Neural progenitor cell (in vitro differentiated cells): ENCODE data around the gene SMARCAL1. TPM values are rescaled to one million over a fixed set of nuclear protein-coding genes. Genes with fewer than 3 reads are reported as not detected.

Experiments used
- DNase-seq: peaks from one replicate; pipeline ENCODE4 v3.0.0-alpha.2; 2016; ENCODE audit warnings: low spot score
- H2AFZ ChIP-seq: fragments of 200-600 bp; sonication (generic); replicated peaks from 2 replicates; pipeline ENCODE4 v1.6.1; 2016; ENCODE audit warnings: antibody characterized with exemption
- H3F3A ChIP-seq: fragments of 200-600 bp; sonication (generic); 2 replicates; pipeline ENCODE4 v1.6.1; 2016; ENCODE audit warnings: antibody characterized with exemption, low read depth
- H3K27ac ChIP-seq: fragments of 200-600 bp; sonication (generic); 2 replicates; pipeline ENCODE4 v1.5.1; 2016; ENCODE audit warnings: mild to moderate bottlenecking
- H3K27me3 ChIP-seq: fragments of 200-600 bp; sonication (generic); 2 replicates; pipeline ENCODE4 v1.6.1; 2016; ENCODE audit warnings: mild to moderate bottlenecking, moderate library complexity
- H3K36me3 ChIP-seq: fragments of 200-600 bp; sonication (generic); 2 replicates; pipeline ENCODE4 v1.5.1; 2016
- H3K4me1 ChIP-seq: fragments of 200-600 bp; sonication (generic); 2 replicates; pipeline ENCODE4 v1.6.1; 2016; ENCODE audit warnings: mixed run types
- H3K4me2 ChIP-seq: fragments of 200-600 bp; sonication (generic); 2 replicates; pipeline ENCODE4 v1.6.1; 2016
- H3K4me3 ChIP-seq: fragments of 200-600 bp; sonication (generic); 2 replicates; pipeline ENCODE4 v1.5.1; 2016
- H3K79me2 ChIP-seq: fragments of 200-600 bp; sonication (generic); 2 replicates; pipeline ENCODE4 v1.6.1; 2016; ENCODE audit warnings: low read depth
- H3K9ac ChIP-seq: fragments of 200-600 bp; sonication (generic); 2 replicates; pipeline ENCODE4 v1.6.1; 2016
- H3K9me3 ChIP-seq: fragments of 200-600 bp; sonication (generic); 2 replicates; pipeline ENCODE4 v1.5.1; 2016; ENCODE audit warnings: low read depth
- H4K20me1 ChIP-seq: fragments of 200-600 bp; sonication (generic); 2 replicates; pipeline ENCODE4 v1.6.1; 2016; ENCODE audit warnings: low read depth
- H3K27ac Mint-ChIP-seq: 3 replicates; pipeline ENCODE4 v1.8.0; 2021; ENCODE audit warnings: mixed read lengths
- H3K27me3 Mint-ChIP-seq: 2 replicates; pipeline ENCODE4 v1.8.0; 2022; ENCODE audit warnings: low read depth, mild to moderate bottlenecking, inconsistent platforms, moderate library complexity, mixed read lengths; ENCODE audit not compliant: insufficient read depth
- H3K36me3 Mint-ChIP-seq: 3 replicates; pipeline ENCODE4 v1.8.0; 2021; ENCODE audit warnings: mixed read lengths
- H3K4me1 Mint-ChIP-seq: 3 replicates; pipeline ENCODE4 v1.8.0; 2021; ENCODE audit warnings: mixed read lengths
- H3K4me3 Mint-ChIP-seq: 3 replicates; pipeline ENCODE4 v1.8.0; 2021; ENCODE audit warnings: mild to moderate bottlenecking, moderate library complexity, mixed read lengths
- H3K9me3 Mint-ChIP-seq: 3 replicates; pipeline ENCODE4 v1.8.0; 2020; ENCODE audit warnings: mixed read lengths
- CTCF ChIP-seq: fragments of 200-600 bp; sonication (generic); IDR thresholded peaks from 2 replicates; pipeline ENCODE4 v1.5.1; 2017; ENCODE audit warnings: antibody characterized with exemption, mild to moderate bottlenecking
- EZH2 ChIP-seq: fragments of 200-600 bp; sonication (generic); IDR thresholded peaks from 2 replicates; pipeline ENCODE4 v1.6.1; 2017; ENCODE audit warnings: antibody characterized with exemption, mild to moderate bottlenecking, moderate library complexity
- EZH2phosphoT487 ChIP-seq: fragments of 200-600 bp; sonication (generic); IDR thresholded peaks from 2 replicates; pipeline ENCODE4 v1.6.1; 2017; ENCODE audit warnings: antibody characterized with exemption
- total RNA-seq: library from RNA; depleted of rRNA; stranded (reverse); fragments of >200 nt; gene quantifications from 2 replicates; pipeline ENCODE4 v1.2.3, GENCODE V29; 2015; ENCODE audit warnings: low replicate concordance

SMARCAL1 gene
- total RNA-seq, 1 donor from 2014 or later = 21.9 TPM

- peaks cover 14% of the 10 kb centered on the region for H3K36me3 ChIP-seq
Observed at GRCh38 chr2:216448829-216449228, 36.5 kb downstream of the SMARCAL1 start.

GRCh38 chr2:216450346-216450745, 38.1 kb downstream of the SMARCAL1 start:
- H3K9me3 Mint-ChIP-seq = peaks cover 7% of the 10 kb centered on the region
- no peak for DNase-seq
- Histone ChIP-seq H3K9me3 (no peaks in the 10 kb centered on the region), H3F3A (no peaks in the 10 kb centered on the region), H3K4me3 (no peak overlapping the region), H3K9ac (no peak overlapping the region), H4K20me1 (no peaks in the 10 kb centered on the region), H3K4me1 (no peaks in the 10 kb centered on the region), H3K79me2 (no peaks in the 10 kb centered on the region), H3K4me2 (no peak overlapping the region), H3K36me3 (peaks cover 19% of the 10 kb centered on the region), H2AFZ (no peak overlapping the region), H3K27me3 (no peaks in the 10 kb centered on the region), H3K27ac (no peak overlapping the region)
- no peak overlapping the region for H3K4me3 Mint-ChIP-seq
- no peaks in the 10 kb centered on the region for H3K4me1 Mint-ChIP-seq
- no peaks in the 10 kb centered on the region for H3K27me3 Mint-ChIP-seq
- H3K27ac Mint-ChIP-seq = no peak overlapping the region
- peaks cover 64% of the 10 kb centered on the region for H3K36me3 Mint-ChIP-seq
- no peak for TF ChIP-seq CTCF
- no peak for TF ChIP-seq EZH2phosphoT487
- TF ChIP-seq EZH2 = no peak

More at GRCh38 chr2:216448829-216449228, 36.5 kb downstream of the SMARCAL1 start:
- no peak overlapping the region for H3K9ac ChIP-seq
- H3K9me3 Mint-ChIP-seq = no peaks in the 10 kb centered on the region
- no peak overlapping the region for H2AFZ ChIP-seq
- H3K27me3 ChIP-seq = no peaks in the 10 kb centered on the region
- DNase-seq = no peak
- no peak overlapping the region for H3K27ac ChIP-seq
- no peaks in the 10 kb centered on the region for H4K20me1 ChIP-seq
- peaks cover 55% of the 10 kb centered on the region for H3K36me3 Mint-ChIP-seq
- no peak overlapping the region for H3K27ac Mint-ChIP-seq
- TF ChIP-seq EZH2 (no peak), EZH2phosphoT487 (no peak), CTCF (no peak)
- H3F3A ChIP-seq = no peaks in the 10 kb centered on the region
- no peak overlapping the region for H3K4me3 Mint-ChIP-seq
- no peaks in the 10 kb centered on the region for H3K4me1 ChIP-seq
- no peak overlapping the region for H3K4me3 ChIP-seq
- H3K4me2 ChIP-seq = no peak overlapping the region
- H3K4me1 Mint-ChIP-seq = no peaks in the 10 kb centered on the region
- no peaks in the 10 kb centered on the region for H3K79me2 ChIP-seq
- no peaks in the 10 kb centered on the region for H3K9me3 ChIP-seq
- no peaks in the 10 kb centered on the region for H3K27me3 Mint-ChIP-seq

GRCh38 chr2:216450784-216451183, 38.5 kb downstream of the SMARCAL1 start:
- peaks cover 19% of the 10 kb centered on the region for H3K36me3 ChIP-seq
- peaks cover 68% of the 10 kb centered on the region for H3K36me3 Mint-ChIP-seq
- no peaks in the 10 kb centered on the region for H3K27me3 ChIP-seq

More at GRCh38 chr2:216450784-216451183, 38.5 kb downstream of the SMARCAL1 start:
- no peaks in the 10 kb centered on the region for H3F3A ChIP-seq
- Mint-ChIP-seq H3K4me1 (no peaks in the 10 kb centered on the region), H3K9me3 (peaks cover 7% of the 10 kb centered on the region), H3K4me3 (no peak overlapping the region), H3K27ac (no peak overlapping the region), H3K27me3 (no peaks in the 10 kb centered on the region)
- no peak overlapping the region for H3K4me2 ChIP-seq
- H4K20me1 ChIP-seq = no peaks in the 10 kb centered on the region
- H3K9me3 ChIP-seq = no peaks in the 10 kb centered on the region
- H3K27ac ChIP-seq = no peak overlapping the region
- no peaks in the 10 kb centered on the region for H3K4me1 ChIP-seq
- no peak overlapping the region for H2AFZ ChIP-seq
- H3K4me3 ChIP-seq = no peak overlapping the region
- H3K9ac ChIP-seq = no peak overlapping the region
- no peak for DNase-seq
- no peaks in the 10 kb centered on the region for H3K79me2 ChIP-seq
- no peak for TF ChIP-seq EZH2phosphoT487
- TF ChIP-seq CTCF = no peak
- no peak for TF ChIP-seq EZH2
